Femur (tissue), 1 donor: ENCODE measurements around the gene LIAS.
A peak's percentile ranks its signal among the peaks of the same experiment; 100 is the strongest.
"Not testable (repeated sequence)": the region's sequence is repeated elsewhere in the genome, so short reads cannot be mapped to it uniquely, and the experiment has no call there.

Experiments used
- DNase-seq: peaks from one replicate; pipeline ENCODE4 v3.0.0-alpha.2; 2017

The LIAS gene

GRCh38 chr4:39458505-39459300 is at the start of gene LIAS, which contains the start of gene RPL9:
Gene LIAS (plus strand): TSS chr4:39459056. CDS start chr4:39459118, 62 bp downstream.
Gene RPL9 (minus strand): TSS chr4:39458922. CDS start chr4:39458439, 483 bp downstream.
- peak; percentile 98 for DNase-seq

- no peak for DNase-seq
Measured at GRCh38 chr4:39410415-39410814, 48.4 kb upstream of the LIAS start.

- not testable (repeated sequence) for DNase-seq
Measured at GRCh38 chr4:39411561-39411960, 47.3 kb upstream of the LIAS start.

- DNase-seq = no peak
Measured at GRCh38 chr4:39415678-39416283, 43.1 kb upstream of the LIAS start.

- DNase-seq = no peak
Measured at GRCh38 chr4:39422247-39422646, 36.6 kb upstream of the LIAS start.

DNA sequence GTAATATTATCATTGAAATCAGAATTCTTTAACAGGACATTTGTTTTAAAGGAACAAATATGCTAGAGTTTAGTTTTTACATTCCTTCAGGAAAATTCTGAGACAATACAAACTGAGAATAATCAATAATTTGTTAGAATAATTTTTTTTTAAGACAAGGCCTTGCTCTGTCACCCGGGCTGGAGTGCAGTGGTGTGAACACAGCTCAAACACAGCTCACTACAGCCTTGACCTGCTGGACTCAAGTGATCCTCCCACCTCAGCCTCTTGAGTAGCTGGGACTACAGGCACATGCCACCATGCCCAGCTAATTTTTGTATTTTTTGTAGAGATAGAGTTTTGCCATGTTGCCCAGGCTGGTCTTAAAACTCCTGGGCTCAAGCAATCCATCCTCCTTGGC is 33.6 kb upstream of the LIAS start:
- DNase-seq = not testable (repeated sequence)

DNA sequence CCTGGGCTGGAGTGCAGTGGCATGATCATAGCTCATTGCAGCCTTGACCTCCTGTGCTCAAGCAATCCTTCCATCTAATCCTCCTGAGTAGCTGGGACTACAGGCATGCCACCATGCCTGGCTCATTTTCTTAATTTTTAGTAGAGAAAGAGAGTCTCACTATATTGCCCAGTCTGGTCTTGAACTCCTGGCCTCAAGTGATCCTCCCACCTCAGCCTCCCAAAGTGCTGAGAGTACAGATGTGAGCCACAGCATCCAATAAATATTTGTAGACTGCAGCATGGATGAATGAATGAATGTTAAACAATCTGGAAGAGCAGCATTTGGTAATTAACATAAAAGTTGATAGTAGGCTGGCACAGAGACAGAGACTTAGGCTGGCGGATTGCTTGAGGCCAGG is 32.1 kb upstream of the LIAS start:
- DNase-seq = no peak

GRCh38 chr4:39427520-39428114 is 31.2 kb upstream of the LIAS start:
- DNase-seq = no peak

- DNase-seq = no peak
Measured at GRCh38 chr4:39429476-39430334, 29.2 kb upstream of the LIAS start.

DNA sequence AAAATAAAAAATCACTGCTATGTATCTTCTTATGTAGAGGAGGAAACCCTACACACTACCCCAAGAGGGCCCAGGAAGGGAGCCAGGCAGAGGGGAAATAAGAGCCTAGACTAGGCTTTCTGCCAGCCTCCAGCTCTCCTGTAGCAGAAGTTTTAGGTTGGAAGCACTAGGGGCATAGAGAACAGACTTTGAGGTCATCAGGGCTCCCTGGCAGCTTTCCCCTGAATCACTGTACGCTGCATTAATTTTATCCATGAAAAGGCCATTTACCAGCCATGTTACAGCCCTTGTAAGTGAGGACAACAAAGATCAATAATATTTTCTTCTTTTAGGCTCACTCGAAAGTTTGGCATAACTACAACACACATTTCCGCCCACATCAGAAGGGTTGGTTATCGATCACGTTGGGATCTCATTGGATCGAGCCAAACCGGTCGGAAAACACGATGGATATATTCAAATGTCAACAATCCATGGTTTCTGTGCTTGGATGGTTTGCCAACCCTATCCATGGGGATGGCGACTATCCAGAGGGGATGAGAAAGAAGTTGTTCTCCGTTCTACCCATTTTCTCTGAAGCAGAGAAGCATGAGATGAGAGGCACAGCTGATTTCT is 24.9 kb upstream of the LIAS start:
- no peak for DNase-seq

DNA sequence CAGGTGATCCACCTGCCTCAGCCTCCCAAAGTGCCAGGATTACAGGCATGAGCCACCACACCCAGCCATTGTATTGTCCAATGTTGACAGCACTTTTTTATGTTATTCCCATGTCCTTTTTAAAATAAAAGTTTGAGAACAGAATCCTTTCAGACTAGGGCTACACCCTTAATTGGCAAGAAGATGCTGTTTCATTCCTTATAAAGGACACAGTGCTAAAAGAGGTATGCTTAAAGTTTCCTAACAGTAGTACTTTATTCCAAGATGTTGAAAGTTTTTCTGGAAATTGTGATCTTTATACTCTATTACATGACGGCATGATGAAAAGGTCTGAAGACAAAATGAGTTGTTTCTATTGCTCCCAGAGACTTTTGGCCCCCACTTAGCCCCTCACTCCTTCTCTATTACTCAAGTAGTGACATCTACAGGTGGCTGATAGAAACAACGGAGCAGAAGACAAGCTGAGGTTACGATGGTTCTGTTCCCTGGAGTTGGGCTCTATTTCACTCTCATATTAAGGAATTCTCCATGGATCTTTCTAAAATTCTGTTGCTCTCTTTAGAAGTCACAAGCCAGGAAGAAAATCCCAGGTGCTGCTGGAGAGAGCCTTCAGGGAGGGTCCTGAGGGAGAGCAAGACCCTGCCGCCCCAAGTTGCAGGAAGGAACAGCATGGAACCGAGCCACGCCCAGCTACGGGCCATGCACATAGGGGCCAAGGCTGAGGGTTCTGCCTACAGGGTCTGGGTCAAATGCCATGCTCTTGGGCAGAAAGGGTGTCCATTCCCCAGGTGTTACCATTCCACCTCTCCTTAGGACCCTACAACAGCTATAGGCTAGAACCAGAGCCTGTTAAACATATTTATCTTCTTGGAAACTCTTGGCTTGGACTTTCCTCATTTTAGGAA is 22.9 kb upstream of the LIAS start:
- no peak for DNase-seq

GRCh38 chr4:39441593-39441992 is 17.3 kb upstream of the LIAS start:
- no peak for DNase-seq

- DNase-seq = no peak
Measured at GRCh38 chr4:39442998-39443397, 15.9 kb upstream of the LIAS start.

DNA sequence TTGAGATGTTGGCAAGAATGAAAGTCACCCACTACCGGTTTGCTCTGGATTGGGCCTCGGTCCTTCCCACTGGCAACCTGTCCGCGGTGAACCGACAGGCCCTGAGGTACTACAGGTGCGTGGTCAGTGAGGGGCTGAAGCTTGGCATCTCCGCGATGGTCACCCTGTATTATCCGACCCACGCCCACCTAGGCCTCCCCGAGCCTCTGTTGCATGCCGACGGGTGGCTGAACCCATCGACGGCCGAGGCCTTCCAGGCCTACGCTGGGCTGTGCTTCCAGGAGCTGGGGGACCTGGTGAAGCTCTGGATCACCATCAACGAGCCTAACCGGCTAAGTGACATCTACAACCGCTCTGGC is 12.4 kb upstream of the LIAS start:
- DNase-seq = no peak

- peak; percentile 69 for DNase-seq
Measured at GRCh38 chr4:39446842-39447573, 11.8 kb upstream of the LIAS start.

DNA sequence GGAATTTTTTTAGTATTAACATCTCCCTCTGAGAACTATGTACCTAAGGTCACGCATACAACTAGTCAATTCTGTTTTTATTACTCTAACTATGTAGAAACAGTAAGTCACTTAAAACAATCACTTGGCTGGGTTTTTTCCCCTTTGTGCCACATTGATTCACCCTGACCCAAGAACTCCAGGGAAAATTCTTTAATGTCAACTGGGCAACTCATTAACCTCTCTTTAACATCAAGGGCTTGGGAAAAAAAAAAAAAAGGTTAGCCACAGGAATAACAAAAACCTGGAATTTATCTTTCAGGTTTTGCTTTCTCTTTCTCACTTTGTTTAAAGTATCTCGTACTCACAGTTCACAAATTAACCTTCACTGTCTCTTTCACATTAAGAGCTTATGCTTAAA is 8.2 kb upstream of the LIAS start:
- no peak for DNase-seq

- no peak for DNase-seq
Measured at GRCh38 chr4:39451423-39452023, 7.3 kb upstream of the LIAS start.

DNA sequence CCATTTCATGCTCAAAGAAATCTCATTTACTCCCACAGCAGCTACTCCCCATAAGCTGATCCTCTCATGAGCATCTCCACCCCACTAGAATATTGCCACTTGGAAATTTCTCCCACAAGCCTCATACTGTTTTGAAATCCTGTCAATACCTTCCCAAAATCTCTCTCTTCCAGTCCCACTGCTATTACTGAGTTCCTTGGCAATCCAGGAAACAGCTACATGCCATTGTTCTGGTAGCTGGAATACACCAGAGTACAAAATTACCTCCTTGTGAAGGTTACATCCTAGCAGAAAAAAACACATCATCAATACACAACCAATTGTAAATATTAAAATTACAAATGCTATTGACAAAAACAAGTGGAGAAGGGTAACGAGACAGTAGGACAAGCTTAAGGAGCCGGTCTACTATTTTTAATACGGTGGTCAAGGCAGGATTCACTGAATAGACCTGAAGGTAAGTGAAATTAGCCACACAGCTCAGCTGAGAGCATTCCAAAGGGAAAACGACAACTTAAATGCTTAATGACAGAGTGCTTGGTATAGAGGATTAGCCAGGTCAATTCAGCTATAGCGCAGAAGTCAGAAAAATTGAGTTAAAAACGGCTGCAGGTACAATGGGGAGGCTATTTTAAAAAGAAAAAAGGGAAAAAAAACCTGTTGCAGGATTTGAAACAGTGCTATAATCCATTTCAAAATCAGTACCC is 6.5 kb upstream of the LIAS start:
- no peak for DNase-seq

GRCh38 chr4:39452860-39453587 is 5.8 kb upstream of the LIAS start:
- DNase-seq = no peak
